ENCODE measurements around the gene PLAA.

Gene PLAA

DNA sequence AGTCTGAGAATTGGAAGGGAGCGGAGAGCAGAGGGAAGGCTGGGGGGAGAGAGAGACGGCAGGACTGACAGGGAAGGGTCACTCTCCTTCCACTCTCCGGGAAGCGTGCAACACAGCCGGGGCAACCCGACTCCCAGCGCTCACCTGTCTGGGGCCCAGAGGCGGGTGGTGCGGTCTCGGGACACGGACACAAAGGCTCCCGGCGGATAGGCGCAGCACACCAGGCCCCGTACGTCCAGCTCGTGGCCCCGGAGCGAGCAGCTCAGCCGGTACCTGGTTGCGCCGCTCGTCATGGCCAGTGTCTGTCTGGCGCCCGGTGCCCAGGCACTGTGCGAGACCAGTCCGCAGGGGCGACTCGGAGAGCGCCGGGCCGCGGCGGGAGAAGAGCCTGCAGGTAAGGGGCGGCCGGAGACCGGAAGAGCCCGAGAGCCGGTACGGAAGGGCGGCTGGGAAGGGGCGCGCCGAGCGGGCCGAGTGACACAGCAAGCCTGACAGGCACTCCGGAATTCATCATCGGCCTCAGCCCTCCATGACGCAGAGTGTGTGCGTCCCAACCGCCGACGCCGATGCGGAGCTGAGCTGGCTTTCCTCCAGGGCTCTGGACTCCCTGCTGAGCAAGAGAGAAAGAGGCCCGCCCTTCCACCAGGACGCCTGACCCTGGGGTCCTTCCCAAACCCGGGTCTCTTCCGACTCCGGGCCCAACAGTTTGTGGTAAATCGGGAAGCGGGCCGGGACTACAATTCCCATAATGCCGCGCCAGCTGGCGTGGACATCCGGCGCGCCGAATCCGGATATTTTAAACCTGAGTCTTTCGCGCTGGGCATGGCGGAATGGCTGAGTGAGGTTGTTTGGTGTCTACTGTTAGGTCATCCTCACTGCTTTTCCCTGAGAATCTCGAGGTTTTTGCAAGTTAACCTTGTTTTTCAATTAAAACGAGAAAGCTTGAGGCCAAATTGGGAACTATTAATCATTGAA is at the start of gene PLAA:
PLAA (minus strand) TSS at position 490 of the 975 bp plus-strand sequence; CDS start at position 293, 197 bp downstream.
- DNase-seq = peak; percentile 84

DNA sequence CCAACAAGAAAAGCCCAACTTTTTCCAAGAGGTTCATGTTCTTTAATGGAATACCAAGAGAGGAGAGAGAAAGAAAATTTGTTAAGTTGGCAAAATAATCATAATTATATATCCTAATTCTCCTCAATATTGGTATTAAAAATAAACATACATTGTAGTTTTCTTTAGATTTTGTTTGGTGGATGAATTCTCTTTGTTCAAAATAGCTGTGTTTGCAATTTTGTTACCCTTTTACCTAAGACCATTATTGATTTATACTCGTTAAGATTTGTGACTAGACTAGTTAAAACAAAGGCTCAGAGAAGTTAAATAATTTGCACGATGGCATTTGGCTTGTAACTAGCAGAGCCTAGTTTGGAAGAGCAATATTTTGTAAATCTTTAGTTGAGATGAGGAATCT is 48.8 kb upstream of the PLAA start:
- no peak for DNase-seq

DNA sequence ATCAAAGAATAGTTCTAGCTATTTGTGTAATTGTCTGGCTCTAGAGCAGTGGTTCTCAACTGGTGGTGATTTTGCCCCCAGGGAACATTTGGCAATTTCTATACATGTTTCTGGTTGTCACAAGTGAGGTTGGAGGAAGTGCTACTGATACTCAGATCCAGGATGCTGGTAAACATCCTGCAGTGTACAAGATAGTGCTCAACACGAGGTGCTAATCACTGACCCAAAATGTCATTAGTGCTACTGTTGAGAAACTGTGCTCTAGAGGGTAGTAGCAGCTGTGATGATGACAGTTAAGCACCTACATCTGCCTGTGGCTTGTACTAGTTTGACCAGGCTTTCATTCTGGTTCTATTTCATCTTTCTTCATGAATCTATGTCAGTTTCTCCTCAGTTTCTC is 36.3 kb upstream of the PLAA start:
- no peak for DNase-seq

DNA sequence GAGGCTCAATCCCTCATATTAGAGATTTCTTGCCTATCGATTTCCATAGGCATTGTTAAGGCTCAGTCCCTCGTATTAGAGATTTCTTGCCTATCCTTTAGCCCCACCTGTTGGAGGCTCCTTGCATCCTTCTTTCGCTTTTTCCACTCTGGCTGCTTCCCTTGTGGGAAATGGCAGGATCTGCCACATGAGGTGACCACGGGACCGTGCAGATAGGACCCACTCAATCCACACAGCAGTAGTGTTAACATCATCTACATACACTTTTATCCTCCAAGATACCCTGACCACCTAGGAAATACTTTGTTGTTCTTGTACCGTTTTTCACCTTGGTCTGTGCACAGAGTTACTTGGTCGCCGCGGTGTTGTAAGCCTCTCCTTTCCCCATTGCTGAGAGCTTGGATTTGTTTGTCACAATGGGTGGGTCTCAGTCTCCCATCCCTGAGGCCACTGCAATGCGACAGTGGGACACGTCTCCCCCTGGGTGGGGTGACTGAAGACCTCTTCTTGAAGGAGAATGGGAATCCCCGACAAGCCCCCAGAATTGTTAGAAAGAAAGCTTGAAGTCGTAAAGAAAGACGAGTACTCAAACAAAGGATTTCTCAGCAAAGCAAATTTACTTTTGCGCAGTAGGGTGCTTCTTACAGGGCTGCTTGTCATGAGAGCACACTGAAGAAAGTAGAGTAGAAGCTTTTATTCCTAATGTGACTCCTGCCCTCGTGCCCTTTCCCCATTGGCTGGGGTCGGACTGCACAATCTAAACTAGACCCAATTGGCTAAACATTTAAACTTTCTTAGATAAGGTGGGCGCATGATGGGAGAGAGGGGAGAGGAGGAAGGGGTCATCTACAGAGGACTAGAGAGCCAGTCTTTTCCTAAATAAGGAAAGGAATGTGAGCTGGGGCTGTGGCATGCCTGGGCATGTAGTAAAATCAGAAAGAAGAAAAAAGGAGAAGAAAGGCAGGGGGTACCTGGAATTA is 29.0 kb upstream of the PLAA start:
- no peak for DNase-seq

DNA sequence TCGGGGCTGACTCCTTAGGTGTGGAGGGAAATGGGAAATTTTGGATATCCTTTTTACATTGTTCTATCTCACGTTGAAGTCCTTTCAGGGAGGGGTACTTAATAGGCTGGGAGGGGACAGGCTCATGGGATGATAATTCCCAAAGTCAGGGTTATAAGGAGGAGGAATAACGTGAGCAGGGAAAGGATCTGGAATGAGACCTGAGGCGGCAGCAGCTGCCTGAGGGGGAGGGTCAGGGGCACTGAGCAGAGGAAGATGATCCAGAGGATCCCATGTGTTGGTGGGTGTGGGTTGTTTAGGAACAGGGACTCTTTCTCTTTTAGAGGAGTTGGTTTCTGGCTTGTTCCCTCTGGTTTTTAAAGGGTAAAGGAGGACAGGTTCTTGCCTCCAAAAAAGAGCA is 27.9 kb upstream of the PLAA start:
- DNase-seq = no peak

DNA sequence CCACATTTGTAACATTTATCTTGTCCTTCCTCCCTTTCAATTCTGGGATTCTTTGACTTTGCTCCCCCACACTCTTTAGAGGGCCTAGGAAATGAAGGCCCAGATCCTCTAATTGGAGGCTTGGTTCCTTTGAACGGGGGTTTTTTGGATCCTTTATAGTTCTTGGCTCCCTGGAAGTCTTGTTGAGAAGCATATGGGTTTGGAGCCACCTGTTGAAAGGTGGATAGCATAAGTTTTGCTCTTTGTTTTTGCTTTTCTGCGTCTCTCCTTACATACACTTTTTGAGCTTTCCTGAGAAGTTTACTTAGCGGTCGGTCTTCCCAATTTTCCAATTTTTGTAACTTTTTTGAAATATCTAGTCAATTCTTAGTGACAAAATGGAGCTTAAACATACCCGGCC is 26.9 kb upstream of the PLAA start:
- no peak for DNase-seq

DNA sequence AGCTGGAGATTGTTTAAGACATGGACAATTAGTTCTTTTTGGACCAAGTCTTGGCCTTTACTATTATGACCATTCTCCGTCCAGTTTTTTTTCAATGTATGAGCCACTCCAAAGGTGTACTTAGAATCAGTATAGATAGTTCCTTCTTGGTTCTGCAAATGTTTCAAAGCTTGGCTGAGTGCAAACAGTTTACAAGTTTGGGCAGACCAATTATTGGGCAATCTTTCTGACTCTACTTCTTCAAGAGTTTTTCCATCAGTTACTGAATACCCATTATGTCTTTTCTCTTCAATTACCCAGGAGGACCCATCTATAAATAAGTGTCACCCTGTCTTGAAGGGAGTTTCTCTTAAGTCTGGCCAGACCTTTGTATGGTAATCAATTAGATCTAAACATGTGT is 24.7 kb upstream of the PLAA start:
- DNase-seq = no peak

DNA sequence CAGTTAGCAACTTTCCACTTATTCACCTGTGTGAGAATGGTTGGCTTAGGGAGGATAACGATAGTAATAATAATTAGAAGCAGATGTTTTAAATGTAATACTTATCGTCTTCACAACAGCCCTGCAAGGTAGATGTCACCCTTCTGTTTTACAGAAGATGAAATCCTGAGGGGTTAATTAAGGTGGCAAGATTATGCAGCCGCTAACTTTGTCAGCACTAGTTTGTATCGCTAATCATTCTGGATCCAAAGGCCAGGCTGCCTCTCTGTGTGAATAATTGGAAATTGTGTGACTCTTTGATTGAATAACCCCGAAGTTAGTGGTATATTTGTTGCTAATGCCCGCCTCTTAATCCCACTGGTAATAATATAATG is 9.8 kb upstream of the PLAA start:
- no peak for DNase-seq

DNA sequence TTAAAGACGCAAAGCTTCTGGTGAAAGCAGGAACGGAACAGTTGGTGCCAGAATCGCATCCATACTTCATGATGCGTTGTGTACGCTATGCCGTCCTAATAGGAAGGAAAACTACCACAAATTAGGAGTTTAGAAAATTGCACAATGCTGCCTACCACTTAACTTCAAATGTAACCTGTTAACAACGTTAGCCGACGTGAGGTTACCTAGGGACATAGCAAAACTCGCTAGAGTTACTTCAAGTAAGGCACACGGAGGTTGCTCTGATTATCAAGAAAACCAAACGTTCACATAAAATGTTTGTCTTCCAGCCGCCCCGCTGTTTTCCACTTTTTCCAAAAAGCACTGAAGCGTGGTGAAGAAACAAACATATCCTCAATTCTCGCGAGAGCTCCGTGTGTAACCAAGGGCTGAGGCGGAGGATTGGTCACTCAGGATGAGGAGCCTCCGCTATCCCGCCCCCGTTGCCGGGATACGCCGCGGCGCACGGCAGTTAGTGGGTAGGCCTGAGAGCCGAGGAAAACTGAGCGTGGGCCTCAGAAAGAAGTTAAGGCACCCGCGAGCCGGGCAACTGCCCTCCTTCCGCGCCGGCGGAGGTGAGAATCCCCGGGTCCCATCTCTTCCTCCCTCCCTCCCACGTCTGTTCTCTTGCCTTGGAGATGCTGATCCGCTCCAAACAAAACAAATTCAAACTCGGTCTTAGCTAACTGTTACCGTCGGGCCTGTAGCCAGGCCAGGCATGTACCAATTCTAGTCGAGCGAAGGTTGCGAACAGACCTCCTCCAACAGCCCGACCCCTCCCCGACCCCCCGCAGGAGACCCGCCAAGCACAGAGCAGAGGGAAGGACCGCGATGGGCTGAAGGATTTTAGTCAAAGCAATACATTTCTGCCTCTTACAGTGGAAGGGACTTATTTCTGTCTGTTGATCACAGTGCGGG is 9.1 kb upstream of the PLAA start, which contains the start of gene IFT74:
IFT74 (plus strand) TSS at position 492 of the 939 bp plus-strand sequence. CDS start 5,556 bp downstream, outside the sequence.
- peak; percentile 93 for DNase-seq

DNA sequence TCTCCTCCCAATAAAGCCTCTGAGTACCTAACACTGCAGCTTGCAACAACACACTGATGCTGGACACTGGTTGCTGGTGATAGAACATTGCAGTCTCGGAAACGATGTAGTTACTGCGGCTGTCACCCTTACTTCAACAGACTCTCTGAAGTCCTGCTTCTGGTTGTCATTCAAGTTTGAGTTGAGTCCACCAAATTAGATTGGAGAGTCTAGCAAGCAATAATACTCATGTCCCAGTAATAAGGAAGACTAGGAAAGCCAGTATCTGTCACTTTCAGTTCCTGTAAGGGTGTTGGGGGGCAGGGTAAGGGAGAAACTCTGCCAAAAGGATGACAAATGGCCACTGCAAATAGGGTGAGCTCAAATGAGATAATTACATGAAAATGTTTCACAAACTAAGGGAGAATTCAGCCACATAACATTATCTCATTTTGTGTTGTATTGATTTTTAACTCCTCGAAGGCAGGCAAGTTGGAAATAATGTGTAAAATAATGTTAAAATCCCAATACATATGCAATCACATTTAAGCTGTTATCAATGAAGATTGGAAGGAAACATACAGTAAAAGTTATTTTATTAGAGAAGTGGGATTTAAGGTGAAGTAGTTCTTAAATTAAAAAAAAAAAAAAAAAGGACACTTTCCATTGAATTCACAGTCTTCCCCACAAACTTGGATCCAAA is 8.3 kb upstream of the PLAA start:
- DNase-seq = no peak

DNA sequence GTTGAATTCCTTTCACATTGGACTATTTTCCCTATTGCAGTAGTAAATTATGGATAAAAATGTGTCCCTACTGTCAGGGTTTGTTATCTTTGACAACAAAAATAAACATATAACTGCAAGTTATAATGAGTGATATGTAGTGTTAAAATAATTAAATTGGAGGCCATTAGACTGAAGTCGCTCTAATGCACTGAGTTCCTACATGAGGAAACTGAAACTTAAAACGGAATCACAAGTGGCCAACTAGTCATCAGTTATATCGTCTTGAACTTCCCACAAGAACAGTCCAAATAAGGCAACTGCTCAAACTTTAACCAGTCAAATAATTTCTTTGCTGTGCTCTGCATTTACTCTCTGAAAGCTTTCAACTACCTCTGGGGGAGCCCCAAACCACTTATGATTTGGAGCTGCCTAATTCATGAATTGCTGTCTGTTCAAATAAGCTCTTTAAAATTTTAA is 7.0 kb upstream of the PLAA start:
- no peak for DNase-seq

DNA sequence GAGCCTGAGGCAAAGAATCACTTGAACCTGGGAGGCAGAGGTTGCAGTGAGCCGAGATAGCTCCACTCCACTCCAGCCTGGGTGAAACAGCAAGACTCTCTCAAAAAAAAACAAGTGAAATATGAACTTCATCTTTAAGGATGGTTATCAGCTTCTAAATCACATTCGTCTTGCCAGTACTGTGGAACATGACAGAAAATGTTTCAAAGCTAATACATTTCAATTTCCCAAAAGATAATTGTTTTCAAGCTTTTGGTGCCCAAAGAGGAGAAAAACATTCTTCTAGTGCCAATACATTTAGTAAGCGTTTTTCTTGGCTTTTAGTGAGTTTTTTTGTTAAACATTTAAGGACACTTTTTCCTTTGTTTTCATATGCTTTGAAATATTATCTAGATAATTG is 4.8 kb upstream of the PLAA start:
- DNase-seq = no peak

DNA sequence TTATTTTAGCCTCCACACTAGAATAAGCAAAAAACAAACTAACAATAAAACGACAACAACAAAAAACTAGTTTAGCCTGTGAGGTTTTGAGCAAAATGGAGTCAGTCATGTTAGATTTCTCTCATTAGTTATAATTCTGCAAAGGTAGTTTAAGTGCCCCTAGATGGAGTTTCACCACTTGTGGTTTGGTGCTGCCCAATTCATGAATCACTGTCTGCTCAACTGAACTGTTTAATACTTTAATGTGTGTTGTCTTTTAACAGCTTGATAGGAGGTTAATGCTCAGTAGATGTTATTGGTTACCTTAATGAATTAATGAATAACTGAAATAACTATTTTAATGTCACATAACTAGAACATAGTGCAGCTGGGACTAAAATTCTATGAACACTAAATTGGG is 3.5 kb upstream of the PLAA start:
- DNase-seq = no peak

DNA sequence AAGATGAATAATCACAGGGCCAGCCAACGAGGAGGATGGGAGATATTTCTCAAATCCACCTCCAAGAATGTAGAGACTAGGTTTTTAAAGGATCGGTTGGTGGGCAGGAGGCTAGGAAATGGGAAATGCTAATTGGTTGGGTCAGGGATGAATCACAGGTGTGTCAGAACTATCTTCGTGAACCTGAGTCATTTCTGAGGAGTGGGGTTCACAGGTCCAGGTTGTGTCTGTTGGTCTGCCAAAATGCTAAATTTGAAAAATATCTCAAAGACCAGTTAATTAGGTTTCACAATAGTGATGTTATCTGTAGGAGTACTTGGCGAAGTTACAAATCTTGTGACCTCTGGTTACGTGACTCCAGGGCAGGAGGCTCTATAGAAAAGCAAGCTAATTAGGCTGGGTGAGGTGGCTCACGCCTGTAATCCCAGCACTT is 2.6 kb upstream of the PLAA start:
- DNase-seq = no peak

DNA sequence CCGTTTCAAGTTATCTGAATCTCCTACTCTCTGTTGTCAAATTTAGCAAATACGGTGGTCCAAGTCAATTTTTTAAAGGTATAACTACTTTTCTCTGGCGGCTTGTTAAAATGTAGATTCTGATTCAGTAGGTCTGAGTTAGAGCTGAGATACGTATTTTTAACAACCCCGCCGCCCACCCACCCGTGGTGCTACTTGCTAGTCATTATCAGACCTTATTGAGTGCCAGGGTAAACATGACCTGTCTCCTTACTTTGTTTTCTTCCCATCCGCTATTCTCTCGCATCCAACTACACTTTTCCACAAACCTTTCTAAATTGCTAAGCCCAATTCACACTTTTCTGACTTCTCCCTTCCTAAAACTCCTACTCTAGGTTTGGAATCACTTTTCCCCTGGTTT is 694 bp upstream of the PLAA start:
- DNase-seq = peak; percentile 21

DNA sequence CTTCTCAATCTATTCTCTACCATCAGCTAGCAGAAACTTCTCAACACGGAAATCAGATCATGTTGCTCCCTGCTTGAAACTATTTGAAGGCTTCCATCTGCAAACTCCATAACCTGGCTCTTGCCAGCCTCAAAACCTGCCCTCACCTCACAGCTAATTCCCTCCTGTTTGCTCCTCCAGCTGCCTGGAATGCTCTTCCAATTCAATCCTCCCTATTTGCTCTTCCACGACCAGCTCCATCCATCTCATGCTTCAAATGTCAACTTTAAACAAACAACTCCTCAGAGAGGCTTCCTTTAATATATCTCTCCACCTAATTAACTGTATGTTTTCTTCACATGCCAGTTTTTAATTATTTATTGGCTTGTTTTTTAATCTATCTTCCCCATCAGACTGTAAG is 1.5 kb downstream of the PLAA start:
- DNase-seq = no peak

DNA sequence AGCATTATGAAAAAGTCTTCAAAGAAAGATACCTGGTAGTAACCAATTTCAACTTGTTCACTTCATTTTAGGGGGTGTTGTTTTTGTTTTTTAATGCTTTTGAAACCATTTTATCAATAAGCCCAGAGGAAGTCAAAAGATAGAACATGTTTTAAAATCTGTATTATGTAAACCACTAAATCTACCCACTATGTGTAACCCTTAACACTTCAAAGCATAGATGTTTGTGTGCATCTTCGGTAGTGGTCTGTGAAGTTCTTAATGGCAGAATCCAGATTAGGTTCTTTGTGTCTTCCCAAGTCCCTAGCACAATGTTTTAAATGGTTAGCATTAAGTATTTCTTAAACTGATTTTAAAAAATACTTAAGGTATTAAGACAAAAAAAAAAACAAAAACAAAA is 6.3 kb downstream of the PLAA start:
- no peak for DNase-seq

DNA sequence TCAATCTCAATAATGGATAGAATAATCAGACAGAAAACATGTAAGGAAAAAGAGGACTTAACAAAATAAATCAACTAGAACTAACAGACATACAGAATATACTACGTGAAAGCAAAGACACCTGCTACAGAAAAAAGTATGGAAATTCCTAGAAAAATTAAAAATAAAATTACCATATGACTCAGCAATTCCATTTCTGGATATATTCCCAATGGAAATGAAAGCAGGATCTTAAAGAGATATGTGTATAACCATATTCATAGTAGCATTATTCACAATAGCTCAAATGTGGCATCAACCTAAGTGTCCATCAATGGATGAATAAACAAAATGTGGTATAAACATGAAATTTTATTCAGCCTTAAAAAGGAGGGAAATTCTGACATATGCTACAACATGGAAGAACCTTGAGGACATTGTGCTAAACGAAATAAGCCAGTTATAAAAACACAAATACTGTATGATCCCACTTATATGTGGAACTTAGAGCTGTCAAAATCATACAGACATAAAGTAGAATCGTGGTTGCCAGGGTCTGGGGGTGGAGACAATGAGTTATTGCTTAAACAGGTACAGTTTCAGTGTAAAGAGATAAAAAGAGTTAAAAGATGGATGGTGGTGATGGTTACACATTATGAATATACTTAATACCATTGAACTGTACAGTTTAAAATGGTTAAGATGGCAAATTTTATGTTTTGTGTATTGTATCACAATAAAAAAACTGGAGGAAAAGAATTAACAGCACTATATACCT is 6.9 kb downstream of the PLAA start:
- DNase-seq = no peak

DNA sequence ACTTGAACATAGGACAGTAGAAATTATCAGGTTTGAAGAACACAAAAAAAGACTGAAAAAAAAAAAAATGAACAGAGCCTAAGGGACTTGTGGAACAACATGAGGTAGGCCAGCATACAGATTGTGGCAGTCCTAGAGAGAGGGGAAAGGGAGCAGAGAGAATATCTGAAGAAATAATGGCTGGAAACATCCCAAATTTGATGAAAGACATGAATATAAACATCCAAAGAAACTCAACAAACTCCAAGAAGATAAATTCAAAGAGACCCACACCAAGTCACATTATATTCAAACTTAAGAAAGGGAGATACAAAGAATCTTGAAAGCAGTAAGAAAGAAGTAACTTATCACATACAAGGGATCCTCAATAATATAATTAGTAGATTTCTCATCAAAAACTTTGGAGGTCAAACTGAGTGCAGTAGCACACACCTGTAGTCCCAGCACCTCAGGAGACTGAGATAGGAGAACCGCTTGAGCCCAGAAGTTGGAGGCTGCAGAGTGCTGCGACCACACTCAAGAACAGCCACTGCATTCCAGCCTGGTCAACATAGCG is 9.1 kb downstream of the PLAA start:
- no peak for DNase-seq

DNA sequence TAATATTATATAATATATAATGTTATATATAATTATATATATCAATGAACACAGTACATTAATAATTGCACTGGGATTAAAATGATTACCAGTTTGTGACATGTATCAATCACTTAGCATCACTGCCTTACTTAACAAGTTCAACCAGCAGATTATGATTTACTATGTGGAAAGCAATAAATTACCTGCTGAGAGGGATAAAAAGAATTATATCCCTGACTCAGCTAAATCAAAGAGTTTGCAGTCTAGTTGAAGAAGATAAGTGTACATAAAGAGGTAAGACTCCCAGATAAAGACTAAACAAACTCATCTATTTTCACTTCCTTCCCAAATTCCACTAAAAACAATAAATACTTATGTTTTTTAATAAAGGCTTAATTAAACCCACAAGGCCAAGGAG is 11.2 kb downstream of the PLAA start:
- DNase-seq = no peak

Measured in activated CD8-positive, alpha-beta memory T cell treated with anti-CD3 and anti-CD28 coated beads, Interleukin-2, amount 50 U/mL, for 4 hours (primary cell).